ENCODE data around the gene ZNF142. TPM values are rescaled to one million over a fixed set of nuclear protein-coding genes. Genes with fewer than 3 reads are reported as not detected.

ZNF142 gene
- total RNA-seq, 2 donors from 2014 or later = 41.3 to 46.6 TPM

DNA sequence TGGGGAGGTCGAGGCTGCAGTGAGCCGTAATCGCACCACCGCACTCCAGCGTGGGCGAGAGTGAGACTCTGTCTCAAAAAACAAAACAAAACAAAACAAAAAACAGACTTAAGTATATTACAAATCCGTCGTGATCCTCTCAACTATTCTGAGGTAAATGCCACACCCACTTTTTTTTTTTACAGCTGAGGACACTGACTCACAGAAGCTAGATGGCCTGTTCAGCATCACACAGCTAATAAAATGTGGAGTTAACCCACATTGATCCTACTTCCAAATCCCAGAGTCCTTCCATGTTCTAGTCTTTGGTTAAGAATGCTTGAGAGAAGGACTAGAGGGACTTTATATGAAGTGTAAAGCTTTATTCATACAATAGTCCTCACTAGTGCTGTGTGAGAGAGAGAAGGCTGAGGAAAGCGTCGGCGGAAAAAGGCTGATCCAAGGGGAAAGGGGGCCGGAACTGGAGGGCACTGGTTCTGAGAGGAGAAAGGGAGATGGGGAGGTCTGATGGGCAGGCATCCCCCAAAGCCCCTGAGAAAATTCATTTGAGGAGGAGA lies 11.8 kb upstream of the ZNF142 start:
- H3K9me3 Mint-ChIP-seq = no peaks in the 10 kb centered on the region
- H3K27me3 Mint-ChIP-seq (ENCODE audit: low read depth) = no peaks in the 10 kb centered on the region
- peak overlapping the region; percentile 96 to 99 for H3K4me3 Mint-ChIP-seq
- DNase-seq (no peak), ATAC-seq (replicated peaks in 1 of 2) (no peak)
- H3K27ac Mint-ChIP-seq = peak overlapping the region; percentile 92
- H3K36me3 Mint-ChIP-seq (ENCODE audit: insufficient read depth in 2 of 2) = no peaks in the 10 kb centered on the region
- H3K4me1 Mint-ChIP-seq (ENCODE audit: low read depth) = peaks cover 23% of the 10 kb centered on the region

DNA sequence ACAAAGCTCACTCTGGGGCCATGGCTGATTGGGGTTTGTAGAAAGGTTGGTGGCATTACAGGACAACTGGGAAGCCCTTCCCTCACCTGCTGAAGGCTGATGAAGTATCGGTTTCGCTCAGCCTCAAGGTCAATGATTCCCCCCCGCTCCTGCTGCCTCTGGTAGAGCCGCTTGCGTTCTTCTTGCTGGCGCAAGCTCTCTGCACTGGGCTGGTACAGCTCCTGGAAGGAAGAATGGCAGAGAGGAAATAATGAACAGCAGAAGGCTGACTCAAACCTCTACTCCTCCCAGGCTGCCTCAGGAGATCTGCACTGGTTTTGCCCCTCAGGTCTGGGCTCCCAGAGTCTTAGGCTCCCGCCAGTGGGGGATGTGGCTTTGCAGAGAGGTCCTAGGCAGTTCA lies 5.2 kb upstream of the ZNF142 start:
- H3K9me3 Mint-ChIP-seq = no peaks in the 10 kb centered on the region
- H3K4me3 Mint-ChIP-seq = no peak overlapping the region
- H3K4me1 Mint-ChIP-seq (ENCODE audit: low read depth) = peaks cover 23% of the 10 kb centered on the region
- H3K27ac Mint-ChIP-seq = no peak overlapping the region
- DNase-seq (no peak), ATAC-seq (replicated peaks in 1 of 2) (no peak)
- no peaks in the 10 kb centered on the region for H3K27me3 Mint-ChIP-seq (ENCODE audit: low read depth)
- H3K36me3 Mint-ChIP-seq (ENCODE audit: insufficient read depth in 2 of 2) = peaks cover 7 to 11% of the 10 kb centered on the region in 2 donors

DNA sequence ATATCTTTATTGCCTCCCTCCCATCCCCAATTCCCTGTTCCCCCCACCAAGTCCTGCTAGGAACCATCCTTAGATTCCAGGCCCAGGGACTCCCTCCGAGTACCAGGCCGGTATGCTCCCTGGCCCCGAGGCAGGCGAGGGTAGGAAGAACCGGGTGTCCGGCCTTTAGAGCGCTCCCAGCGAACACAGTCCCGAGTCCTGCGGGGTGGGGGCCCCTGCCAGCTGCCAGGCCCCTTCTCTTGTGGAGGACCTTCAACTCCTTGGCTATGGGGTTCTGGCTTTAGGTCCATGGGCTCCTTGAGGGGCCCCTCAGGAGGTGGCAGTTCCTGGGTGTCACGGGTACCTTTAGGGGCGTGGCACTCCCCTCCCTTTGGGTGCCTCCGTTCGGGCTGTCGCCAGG lies 4.5 kb upstream of the ZNF142 start:
- Mint-ChIP-seq H3K9me3 (no peaks in the 10 kb centered on the region), H3K27ac (no peak overlapping the region), H3K4me1 (ENCODE audit: low read depth) (peaks cover 27% of the 10 kb centered on the region), H3K36me3 (ENCODE audit: insufficient read depth in 2 of 2) (peaks cover 7 to 11% of the 10 kb centered on the region in 2 donors), H3K27me3 (ENCODE audit: low read depth) (no peaks in the 10 kb centered on the region), H3K4me3 (no peak overlapping the region)
- no peak for DNase-seq
- no peak for ATAC-seq (replicated peaks in 1 of 2)

DNA sequence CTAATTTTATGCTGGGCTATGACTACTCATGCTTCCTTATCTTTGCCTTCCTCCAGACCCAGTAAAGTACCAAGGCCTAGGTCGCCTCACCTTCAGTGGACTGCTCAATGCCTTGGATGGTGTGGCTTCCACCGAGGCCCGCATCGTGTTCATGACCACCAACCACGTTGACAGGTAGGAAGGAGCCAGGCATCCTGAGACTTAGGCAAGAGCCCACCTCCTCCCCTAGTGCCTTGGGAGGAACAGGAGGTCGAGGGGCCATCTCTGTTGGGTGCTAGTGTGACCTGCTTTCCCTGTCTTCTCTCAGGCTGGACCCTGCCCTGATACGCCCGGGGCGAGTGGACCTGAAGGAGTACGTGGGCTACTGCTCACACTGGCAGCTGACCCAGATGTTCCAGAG lies 3.4 kb upstream of the ZNF142 start:
- H3K27me3 Mint-ChIP-seq (ENCODE audit: low read depth) = no peaks in the 10 kb centered on the region
- H3K4me3 Mint-ChIP-seq = no peak overlapping the region
- no peak overlapping the region for H3K27ac Mint-ChIP-seq
- H3K4me1 Mint-ChIP-seq (ENCODE audit: low read depth) = peaks cover 34% of the 10 kb centered on the region
- DNase-seq = no peak
- H3K36me3 Mint-ChIP-seq (ENCODE audit: insufficient read depth in 2 of 2) = peaks cover 7 to 13% of the 10 kb centered on the region in 2 donors
- no peaks in the 10 kb centered on the region for H3K9me3 Mint-ChIP-seq
- ATAC-seq (replicated peaks in 1 of 2) = no peak

DNA sequence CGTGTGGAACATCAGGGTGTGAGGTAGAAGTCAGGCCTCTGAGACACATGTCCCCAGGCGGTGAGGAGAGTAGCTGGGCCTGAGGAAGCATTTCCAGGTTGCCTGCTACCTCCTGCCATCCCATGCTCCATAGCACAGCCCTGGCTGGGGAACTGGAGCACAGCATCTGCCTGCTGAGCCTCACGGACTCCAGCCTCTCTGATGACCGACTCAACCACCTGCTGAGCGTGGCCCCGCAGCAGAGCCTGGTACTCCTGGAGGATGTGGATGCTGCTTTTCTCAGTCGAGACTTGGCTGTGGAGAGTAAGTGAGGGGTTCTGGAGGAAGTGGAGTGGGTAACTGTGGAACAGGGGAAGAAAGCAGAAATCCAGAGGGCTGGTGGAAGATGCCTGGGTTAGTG lies 3.0 kb upstream of the ZNF142 start:
- Mint-ChIP-seq H3K4me3 (no peak overlapping the region), H3K27ac (no peak overlapping the region), H3K27me3 (ENCODE audit: low read depth) (no peaks in the 10 kb centered on the region), H3K4me1 (ENCODE audit: low read depth) (peaks cover 38% of the 10 kb centered on the region), H3K9me3 (no peaks in the 10 kb centered on the region), H3K36me3 (ENCODE audit: insufficient read depth in 2 of 2) (peaks cover 9 to 18% of the 10 kb centered on the region in 2 donors)
- no peak for DNase-seq
- ATAC-seq (replicated peaks in 1 of 2) = no peak

DNA sequence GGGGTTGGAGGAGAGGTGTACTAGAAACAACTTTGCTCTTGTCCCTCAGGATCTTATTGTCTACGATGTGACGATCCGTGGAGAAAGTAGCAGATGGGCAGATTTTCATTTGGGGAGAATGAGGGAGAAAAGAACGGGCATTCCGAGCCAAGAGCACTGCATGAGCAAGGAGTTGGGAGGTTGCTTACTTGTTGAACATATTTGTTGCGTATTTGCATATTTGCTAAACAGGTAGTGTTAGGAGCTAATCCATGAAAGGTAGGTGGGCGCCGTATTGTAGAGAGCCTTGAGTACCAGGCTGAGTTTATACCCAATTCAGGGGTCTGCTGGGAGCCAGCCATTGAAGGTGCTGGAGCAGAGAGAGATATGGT lies 550 bp upstream of the ZNF142 start:
- no peak for ATAC-seq (replicated peaks in 1 of 2)
- Mint-ChIP-seq H3K9me3 (no peaks in the 10 kb centered on the region), H3K36me3 (ENCODE audit: insufficient read depth in 2 of 2) (peaks cover 10 to 24% of the 10 kb centered on the region in 2 donors), H3K4me3 (peak overlapping the region; percentile 92 to 95), H3K27me3 (ENCODE audit: low read depth) (no peaks in the 10 kb centered on the region), H3K4me1 (ENCODE audit: low read depth) (peaks cover 44% of the 10 kb centered on the region), H3K27ac (peak overlapping the region; percentile 69)
- no peak for DNase-seq

DNA sequence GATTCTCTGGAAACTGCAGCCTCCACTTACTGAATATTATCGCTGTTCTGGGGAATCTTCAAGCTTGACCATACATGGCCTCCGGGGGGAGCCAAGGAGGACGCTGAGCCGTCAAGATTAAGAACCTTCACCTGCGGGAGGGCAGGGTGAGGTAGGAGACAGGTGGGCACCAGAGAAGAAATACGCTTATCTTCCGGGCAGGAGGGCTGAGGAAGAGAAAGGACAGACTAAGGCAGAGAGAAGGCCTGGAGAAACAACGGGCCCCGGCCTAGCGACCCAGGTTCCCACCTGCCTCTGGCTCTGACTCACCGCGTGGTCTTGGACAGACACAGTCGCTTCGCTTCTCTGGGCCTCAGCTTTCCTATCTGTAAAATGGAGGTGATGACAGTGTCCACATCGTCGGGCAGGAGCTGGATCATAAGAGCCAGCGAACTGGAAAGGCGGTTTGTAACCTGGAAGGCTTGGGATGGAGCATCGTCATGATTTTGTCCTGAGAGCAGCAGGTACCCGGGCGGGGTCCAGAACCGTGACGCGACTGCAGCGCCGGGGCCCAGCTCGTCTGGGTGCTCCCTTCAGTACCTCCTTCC lies 659 bp downstream of the ZNF142 start:
- Mint-ChIP-seq H3K27me3 (ENCODE audit: low read depth) (no peaks in the 10 kb centered on the region), H3K27ac (peak overlapping the region; percentile 69), H3K4me3 (peak overlapping the region; percentile 92 to 95), H3K9me3 (no peaks in the 10 kb centered on the region), H3K36me3 (ENCODE audit: insufficient read depth in 2 of 2) (peaks cover 7 to 20% of the 10 kb centered on the region in 2 donors), H3K4me1 (ENCODE audit: low read depth) (peaks cover 44% of the 10 kb centered on the region)
- ATAC-seq (replicated peaks in 1 of 2) (peak; percentile 43 to 49), DNase-seq (peak; percentile 47 to 55)

DNA sequence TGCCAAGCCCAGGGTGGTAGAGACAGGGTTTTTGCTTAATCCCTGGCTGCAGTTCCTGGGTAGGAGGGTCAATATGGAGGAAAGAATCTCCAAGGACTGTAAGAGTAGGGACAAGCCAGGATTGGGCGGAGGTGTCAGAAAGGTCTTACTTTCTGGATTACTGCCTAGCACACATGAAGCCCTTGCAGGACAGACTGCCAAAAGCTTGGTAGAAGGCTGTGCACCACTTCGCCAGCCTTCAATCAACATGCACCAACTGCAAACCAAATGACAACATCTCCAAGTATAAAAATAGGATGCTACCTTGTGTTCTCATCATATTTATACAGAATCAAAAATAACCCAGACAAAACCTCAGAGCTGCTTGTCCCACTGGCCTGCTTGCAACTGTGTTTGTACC lies 3.7 kb downstream of the ZNF142 start:
- ATAC-seq (replicated peaks in 1 of 2) = no peak
- Mint-ChIP-seq H3K4me1 (ENCODE audit: low read depth) (peaks cover 32% of the 10 kb centered on the region), H3K9me3 (no peaks in the 10 kb centered on the region), H3K4me3 (no peak overlapping the region), H3K27ac (no peak overlapping the region), H3K36me3 (ENCODE audit: insufficient read depth in 2 of 2) (peaks cover 7 to 15% of the 10 kb centered on the region in 2 donors), H3K27me3 (ENCODE audit: low read depth) (no peaks in the 10 kb centered on the region)
- DNase-seq = no peak

DNA sequence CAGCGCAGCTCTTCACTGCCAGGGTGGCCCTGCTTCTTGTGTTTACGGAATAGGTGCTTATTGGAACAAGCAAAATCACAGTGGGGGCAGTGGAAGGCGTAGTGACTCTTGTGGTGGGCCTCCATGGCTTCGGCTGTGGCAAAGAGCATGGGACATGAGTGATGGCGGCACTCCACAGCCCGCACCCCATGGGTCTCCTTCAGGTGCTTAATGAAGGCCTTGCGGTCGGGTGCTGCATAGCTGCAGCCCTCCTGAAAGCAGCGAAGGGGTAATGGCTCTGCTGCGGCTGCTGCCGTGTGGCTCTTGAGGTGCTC lies 10.7 kb downstream of the ZNF142 start:
- H3K9me3 Mint-ChIP-seq = no peaks in the 10 kb centered on the region
- peaks cover 9% of the 10 kb centered on the region for H3K4me1 Mint-ChIP-seq (ENCODE audit: low read depth)
- no peaks in the 10 kb centered on the region for H3K27me3 Mint-ChIP-seq (ENCODE audit: low read depth)
- no peak overlapping the region for H3K4me3 Mint-ChIP-seq
- ATAC-seq (replicated peaks in 1 of 2) = peak in 1 of 2 donors; percentile 17
- no peak overlapping the region for H3K27ac Mint-ChIP-seq
- no peak for DNase-seq
- H3K36me3 Mint-ChIP-seq (ENCODE audit: insufficient read depth in 2 of 2) = peaks cover 6 to 22% of the 10 kb centered on the region in 2 donors

DNA sequence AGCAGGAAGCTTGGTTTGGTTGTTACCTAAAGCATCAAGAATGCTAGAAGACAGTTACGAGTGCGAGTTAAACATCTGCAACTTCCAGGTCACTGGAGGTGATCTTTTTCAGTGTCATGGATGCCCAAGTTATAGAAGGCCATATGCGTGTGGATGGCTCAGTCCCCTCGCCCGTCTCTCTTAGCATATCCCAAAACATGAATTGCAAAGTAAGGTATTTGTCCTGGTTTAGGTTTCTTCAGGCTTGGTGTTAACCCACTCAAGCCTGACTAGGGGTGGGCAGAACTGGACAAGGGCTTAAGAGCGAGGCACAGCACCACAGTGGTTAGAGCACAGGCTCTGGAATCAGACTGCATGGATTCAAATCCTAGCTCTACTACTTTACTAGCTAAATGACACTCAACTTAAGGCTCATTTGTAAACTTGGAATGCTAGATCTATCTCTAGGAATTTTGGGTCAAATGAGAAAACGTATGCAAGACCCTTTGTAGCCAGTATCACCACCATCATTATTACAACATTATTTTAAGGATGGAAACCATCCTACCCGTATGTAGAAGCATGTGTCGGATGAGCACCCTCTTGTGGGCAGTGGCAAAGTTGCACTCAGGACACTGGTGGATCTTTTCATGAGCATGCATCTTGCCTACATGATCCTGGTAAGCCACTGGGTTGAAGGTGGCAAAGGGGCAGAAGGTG lies 11.2 kb downstream of the ZNF142 start:
- Mint-ChIP-seq H3K27me3 (ENCODE audit: low read depth) (no peaks in the 10 kb centered on the region), H3K27ac (no peak overlapping the region), H3K4me1 (ENCODE audit: low read depth) (peaks cover 9% of the 10 kb centered on the region), H3K9me3 (no peaks in the 10 kb centered on the region), H3K36me3 (ENCODE audit: insufficient read depth in 2 of 2) (peaks cover 6 to 22% of the 10 kb centered on the region in 2 donors), H3K4me3 (no peak overlapping the region)
- DNase-seq (peak; percentile 47 to 53), ATAC-seq (replicated peaks in 1 of 2) (peak; percentile 53 to 72)

DNA sequence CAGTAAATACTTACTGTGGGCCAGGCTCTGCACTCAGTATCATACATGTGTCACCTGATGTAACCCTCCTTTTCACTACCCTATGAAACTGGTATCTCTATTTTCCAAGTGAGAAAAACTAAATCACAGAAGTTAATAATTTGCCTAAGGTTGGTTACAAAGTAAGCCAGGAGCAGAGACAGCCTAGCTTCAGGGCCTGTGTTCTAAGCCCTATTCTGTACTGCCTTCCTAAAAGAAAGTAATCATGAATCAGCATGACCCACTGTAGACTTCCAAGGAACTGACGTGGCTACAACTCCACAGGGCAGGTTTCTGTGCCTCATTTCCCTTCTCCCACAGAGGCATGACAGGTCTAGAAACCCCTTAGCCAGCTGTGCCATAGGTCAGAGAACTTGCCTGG lies 14.3 kb downstream of the ZNF142 start:
- H3K36me3 Mint-ChIP-seq (ENCODE audit: insufficient read depth in 2 of 2) = peaks cover 4 to 18% of the 10 kb centered on the region in 2 donors
- H3K4me1 Mint-ChIP-seq (ENCODE audit: low read depth) = peaks cover 9% of the 10 kb centered on the region
- H3K9me3 Mint-ChIP-seq = no peaks in the 10 kb centered on the region
- peak overlapping the region; percentile 57 for H3K27ac Mint-ChIP-seq
- ATAC-seq (replicated peaks in 1 of 2) (no peak), DNase-seq (no peak)
- H3K27me3 Mint-ChIP-seq (ENCODE audit: low read depth) = no peaks in the 10 kb centered on the region
- H3K4me3 Mint-ChIP-seq = no peak overlapping the region

DNA sequence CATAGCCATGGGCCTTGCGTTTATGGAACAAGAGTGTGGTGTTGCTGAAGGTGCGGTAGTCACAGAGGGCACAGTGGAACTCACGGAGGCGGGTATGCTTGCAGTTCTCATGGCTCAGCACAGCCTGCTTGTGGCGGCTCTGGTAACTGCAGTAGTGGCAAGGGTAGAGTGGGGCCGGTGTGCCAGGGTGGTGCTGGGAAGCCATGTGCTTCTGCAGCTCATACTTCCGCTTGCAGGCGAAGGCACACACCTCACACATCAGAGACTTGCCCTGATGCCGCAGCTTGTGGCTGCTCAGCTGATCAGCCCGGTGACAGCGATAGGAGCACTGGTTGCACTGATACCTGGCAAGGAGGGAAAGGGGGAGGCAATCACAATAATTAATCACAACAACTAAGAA lies 14.7 kb downstream of the ZNF142 start:
- Mint-ChIP-seq H3K4me1 (ENCODE audit: low read depth) (peaks cover 9% of the 10 kb centered on the region), H3K27ac (peak overlapping the region; percentile 24), H3K9me3 (no peaks in the 10 kb centered on the region), H3K27me3 (ENCODE audit: low read depth) (no peaks in the 10 kb centered on the region), H3K4me3 (no peak overlapping the region), H3K36me3 (ENCODE audit: insufficient read depth in 2 of 2) (peaks cover 4 to 22% of the 10 kb centered on the region in 2 donors)
- ATAC-seq (replicated peaks in 1 of 2) (no peak), DNase-seq (no peak)

DNA sequence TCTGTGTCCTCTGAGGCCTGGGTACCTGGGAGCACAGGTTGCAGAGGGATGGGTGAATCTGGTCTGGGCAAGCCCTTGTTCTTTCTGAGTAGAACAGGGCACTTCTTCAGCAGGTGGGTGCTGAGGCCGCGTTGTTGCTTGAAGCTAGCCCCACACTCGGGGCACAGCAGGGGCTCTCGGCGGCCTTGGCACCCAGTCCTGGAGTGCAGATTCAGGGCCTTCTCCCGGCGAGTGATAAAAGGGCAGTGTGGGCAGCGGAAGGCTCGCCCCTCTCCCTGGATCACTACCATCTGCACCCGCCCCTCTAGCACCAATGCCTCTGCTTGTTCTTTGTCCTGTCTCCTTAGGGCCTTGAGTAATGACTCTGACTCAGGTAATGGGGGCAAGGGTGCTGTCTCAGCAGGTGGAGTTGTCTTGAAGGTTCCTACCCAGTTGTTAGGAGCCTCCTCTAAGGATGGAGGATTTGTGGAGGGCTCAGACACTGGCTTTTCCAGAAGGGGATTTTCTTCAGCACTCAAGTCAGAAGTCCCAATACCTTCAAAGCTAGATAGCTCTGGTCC lies 15.6 kb downstream of the ZNF142 start:
- Mint-ChIP-seq H3K4me3 (no peak overlapping the region), H3K4me1 (ENCODE audit: low read depth) (peaks cover 9% of the 10 kb centered on the region), H3K27ac (no peak overlapping the region), H3K27me3 (ENCODE audit: low read depth) (no peaks in the 10 kb centered on the region), H3K36me3 (ENCODE audit: insufficient read depth in 2 of 2) (peaks cover 4 to 24% of the 10 kb centered on the region in 2 donors), H3K9me3 (no peaks in the 10 kb centered on the region)
- DNase-seq (no peak), ATAC-seq (replicated peaks in 1 of 2) (no peak)
